Epithelial cell of prostate (primary cell): Measurements from ENCODE around the gene KIRREL3.

Source experiments
- DNase-seq: peaks from one replicate; pipeline ENCODE4 v3.0.0-alpha.2; 2011; ENCODE audit warnings: low read depth, low spot score
- H3K27ac ChIP-seq: fragments of 450-650 bp; 2 replicates; pipeline ENCODE4 v1.5.1; 2017; ENCODE audit warnings: mild to moderate bottlenecking

The KIRREL3 gene

DNA sequence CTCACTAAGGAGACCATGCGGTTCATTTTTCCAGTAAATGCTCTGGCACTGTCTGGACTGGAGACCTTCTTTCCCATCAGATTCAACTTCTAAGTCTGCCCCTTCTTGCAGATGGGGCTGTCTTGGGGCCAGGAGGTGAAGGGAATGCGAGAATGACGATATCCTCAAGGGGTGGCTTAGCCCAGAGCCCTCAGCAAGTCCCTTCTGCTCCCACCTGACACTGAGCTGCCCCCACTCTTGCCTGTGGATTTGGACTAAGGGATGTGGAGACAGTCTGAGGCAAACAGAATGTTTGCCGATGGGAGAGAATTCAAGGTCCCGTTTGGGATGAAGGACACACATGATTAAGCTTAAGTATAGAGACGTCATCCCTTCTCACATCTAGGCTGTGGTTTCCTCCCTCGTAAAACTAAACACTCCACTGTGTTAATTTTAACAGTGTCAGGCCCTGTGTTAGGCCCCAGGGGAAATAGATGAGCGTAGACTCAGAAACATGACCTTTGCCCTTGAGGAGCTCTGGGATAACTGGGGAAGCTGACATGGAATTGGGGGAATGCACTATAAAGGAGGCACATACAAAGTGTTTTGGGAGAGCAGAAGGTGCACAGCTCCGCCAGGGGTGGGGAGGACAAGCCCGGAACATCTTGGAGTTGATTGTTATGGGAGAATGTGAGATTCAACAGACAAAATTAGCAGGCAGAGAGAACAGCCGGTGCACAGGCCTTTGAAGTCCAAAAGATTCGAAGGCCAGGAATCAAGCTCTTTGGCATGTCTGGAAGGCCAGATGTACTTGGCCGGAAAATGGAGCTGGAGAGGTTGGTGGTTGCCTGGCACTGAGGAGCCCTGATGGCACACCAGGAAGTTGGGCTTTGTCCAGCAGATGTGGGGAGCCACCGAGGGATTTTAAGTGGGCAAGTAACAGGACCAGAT, 573.5 kb downstream of the KIRREL3 start:
- no peak overlapping the region for H3K27ac ChIP-seq
- DNase-seq, result no peak

GRCh38 chr11:126426106-126426505, 574.5 kb downstream of the KIRREL3 start:
- no peak for DNase-seq
- no peak overlapping the region for H3K27ac ChIP-seq

- no peak overlapping the region for H3K27ac ChIP-seq
- DNase-seq, result no peak
Observed at GRCh38 chr11:126424471-126425039, 576.0 kb downstream of the KIRREL3 start.

GRCh38 chr11:126423743-126424142, 576.8 kb downstream of the KIRREL3 start:
- DNase-seq, result no peak

GRCh38 chr11:126423154-126423553, 577.4 kb downstream of the KIRREL3 start:
- no peak overlapping the region for H3K27ac ChIP-seq
- DNase-seq, result no peak

More at GRCh38 chr11:126423743-126424142, 576.8 kb downstream of the KIRREL3 start:
- no peak overlapping the region for H3K27ac ChIP-seq

- no peak for DNase-seq
- no peak overlapping the region for H3K27ac ChIP-seq
Observed at GRCh38 chr11:126422446-126422845, 578.1 kb downstream of the KIRREL3 start.

- H3K27ac ChIP-seq, result no peak overlapping the region
- DNase-seq, result no peak
Observed at GRCh38 chr11:126421271-126421671, 579.3 kb downstream of the KIRREL3 start.

DNA sequence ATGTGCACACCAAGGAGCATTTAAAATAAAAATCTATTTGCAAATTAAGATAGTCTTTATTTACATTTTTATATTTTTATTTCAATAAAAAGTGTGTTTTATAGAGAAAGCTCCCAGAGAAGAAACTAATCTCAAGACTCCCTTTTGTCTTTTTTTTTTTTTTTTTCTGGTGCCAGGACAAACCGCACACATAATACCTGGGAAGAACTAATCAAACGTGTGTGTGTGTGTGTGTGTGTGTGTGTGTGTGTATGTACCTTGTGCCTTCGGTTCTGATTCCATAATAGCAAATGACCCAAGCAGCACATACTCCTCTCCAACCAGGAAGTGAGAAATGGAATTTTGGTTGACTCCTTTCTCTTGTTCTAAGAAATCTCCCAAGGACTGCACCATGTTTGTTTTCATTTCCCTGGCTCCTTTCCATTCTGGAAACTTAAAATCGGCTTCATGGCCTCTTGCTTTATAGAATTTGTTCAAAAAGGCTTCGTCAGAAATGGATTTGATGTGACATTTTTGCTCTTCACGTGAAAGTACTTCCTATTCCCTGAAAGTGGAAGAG, 579.8 kb downstream of the KIRREL3 start:
- H3K27ac ChIP-seq, result no peak overlapping the region
- DNase-seq, result no peak

- no peak for DNase-seq
- no peak overlapping the region for H3K27ac ChIP-seq
Observed at GRCh38 chr11:126419801-126420697, 580.5 kb downstream of the KIRREL3 start.

GRCh38 chr11:126418887-126419286, 581.7 kb downstream of the KIRREL3 start:
- no peak for DNase-seq
- H3K27ac ChIP-seq, result no peak overlapping the region

DNA sequence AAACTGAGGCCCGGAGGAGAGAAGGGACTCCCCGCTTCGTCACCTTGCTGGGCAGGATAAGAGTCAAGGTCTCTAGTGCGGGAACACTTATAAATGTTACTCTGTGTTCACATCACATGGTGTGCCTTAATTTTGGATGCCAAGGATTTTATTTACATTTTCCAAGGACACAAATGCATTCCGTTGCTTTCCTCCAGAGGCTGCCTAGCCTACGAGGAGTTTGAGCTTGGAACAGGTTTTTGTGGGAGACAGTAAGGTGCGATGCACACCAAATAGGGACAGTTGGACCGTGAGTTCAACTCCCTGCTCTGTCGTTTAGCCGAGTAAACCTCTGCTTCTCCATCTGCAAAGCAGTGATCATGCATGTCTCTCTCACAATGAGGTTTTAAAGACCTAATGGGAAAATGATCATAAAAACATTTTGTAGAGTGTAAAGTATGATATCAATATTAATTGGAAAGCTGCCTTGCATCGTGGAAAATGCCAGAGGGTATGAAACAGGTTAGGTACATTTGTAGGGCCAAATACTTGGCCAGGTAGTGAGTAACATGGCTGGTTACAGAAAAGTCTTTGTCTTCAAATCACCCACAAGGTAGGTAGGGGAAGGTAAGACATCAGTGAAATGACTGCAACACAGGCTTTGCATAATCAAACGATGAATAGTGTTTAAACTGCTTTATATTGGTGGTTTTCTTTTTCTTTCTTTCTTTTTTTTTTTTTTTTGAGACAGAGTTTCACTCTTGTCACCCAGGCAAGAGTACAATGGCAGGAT, 583.3 kb downstream of the KIRREL3 start:
- peak; percentile 33 for DNase-seq
- peak overlapping the region; percentile 19 for H3K27ac ChIP-seq

- peak overlapping the region; percentile 19 for H3K27ac ChIP-seq
- DNase-seq, result no peak
Observed at GRCh38 chr11:126416542-126417090, 584.0 kb downstream of the KIRREL3 start.

DNA sequence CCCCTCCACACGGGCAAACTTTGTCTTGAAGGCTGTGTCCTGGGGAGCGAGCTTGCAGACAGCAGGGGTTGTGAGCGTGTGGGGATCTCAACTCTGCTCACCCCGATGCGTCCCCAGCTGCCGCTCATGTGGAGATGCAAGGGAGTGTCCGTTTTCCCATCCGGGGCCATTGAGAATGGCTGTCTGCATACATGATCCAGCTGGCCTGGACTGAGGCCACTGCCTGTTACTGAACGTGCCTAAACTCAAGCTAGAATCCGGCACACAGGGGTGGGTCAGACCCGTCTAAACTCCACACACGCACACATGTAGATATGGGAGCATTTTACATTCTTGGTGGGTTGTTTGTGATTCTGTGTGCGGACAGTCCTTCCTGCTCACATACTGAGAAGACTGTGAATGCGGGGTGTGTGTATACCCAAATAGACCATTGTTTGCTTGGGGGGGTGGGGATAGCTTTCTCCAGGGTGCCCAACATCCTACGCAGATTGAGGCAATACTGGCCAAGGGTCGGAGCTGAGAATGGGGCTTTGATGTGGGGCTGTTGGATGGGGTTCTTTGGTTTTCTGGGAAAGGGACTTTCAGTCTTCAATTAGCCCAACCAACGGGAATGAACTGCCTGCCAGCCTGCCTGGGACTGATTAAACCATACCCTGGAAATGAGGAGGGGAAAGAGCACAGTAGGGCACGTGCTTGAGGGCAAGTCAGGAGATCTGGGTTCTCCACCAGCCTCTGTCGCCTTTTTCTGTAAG, 584.7 kb downstream of the KIRREL3 start:
- H3K27ac ChIP-seq, result peak overlapping the region; percentile 19
- DNase-seq, result no peak

DNA sequence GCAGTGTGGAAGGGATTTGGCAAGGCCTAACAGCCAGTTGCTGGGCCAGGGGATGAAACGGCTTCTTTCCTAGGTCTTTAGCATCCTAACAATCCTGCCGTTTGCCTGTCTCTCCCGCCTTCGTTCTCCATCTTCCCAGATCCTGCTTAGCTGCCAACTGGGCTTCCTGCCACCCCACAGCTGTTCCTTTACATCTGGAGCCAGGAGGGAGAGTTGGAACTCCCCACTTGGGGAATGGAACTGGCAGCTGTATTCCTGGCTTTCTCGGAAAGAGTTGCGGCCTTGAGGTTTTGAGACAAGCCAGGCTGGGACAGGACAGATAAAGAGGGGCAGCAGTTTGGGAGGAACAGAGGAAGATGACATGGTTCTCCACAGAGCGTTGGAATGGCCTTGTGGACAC, 585.4 kb downstream of the KIRREL3 start:
- H3K27ac ChIP-seq, result no peak overlapping the region
- DNase-seq, result no peak

- H3K27ac ChIP-seq, result no peak overlapping the region
- no peak for DNase-seq
Observed at GRCh38 chr11:126414615-126415014, 586.0 kb downstream of the KIRREL3 start.

DNA sequence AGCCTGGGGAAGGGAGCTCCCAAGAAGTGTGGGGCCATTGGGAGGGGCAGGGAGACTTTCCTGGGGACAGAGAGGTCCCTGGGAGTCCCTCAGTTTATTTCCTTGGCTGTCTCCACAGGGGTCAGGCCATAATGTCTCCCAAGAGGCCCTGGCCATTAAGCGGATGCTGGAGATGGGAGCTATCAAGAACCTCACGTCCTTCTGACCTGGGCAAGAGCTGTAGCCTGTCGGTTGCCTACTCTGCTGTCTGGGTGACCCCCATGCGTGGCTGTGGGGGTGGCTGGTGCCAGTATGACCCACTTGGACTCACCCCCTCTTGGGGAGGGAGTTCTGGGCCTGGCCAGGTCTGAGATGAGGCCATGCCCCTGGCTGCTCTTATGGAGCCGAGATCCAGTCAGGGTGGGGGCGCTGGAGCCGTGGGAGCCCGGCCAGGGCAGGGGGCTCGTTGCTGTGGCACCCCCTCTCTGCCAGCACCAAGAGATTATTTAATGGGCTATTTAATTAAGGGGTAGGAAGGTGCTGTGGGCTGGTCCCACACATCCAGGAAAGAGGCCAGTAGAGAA, 586.6 kb downstream of the KIRREL3 start:
- no peak overlapping the region for H3K27ac ChIP-seq
- DNase-seq, result no peak

- H3K27ac ChIP-seq, result no peak overlapping the region
- no peak for DNase-seq
Observed at GRCh38 chr11:126413426-126413825, 587.1 kb downstream of the KIRREL3 start.

GRCh38 chr11:126411971-126412381, 588.6 kb downstream of the KIRREL3 start:
- H3K27ac ChIP-seq, result no peak overlapping the region
- no peak for DNase-seq
